ENCODE results near the gene RASGRF1.
A peak's percentile ranks its signal among the peaks of the same experiment; 100 is the strongest.

RASGRF1 gene

GRCh38 chr15:78990278-78990677 is 100.3 kb downstream of the RASGRF1 start:
- H3K36me3 Mint-ChIP-seq (ENCODE audit: low read depth), result no peaks in the 10 kb centered on the region
- no peak overlapping the region for H3K27ac Mint-ChIP-seq
- peaks cover 4% of the 10 kb centered on the region for H3K27me3 Mint-ChIP-seq (ENCODE audit: low read depth)
- H3K4me3 Mint-ChIP-seq, result no peak overlapping the region
- no peaks in the 10 kb centered on the region for H3K9me3 Mint-ChIP-seq
- TF ChIP-seq CTCF (IDR thresholded peaks at IDR 0.05; ENCODE audit: unreplicated experiment in 3 of 3), result no peak
- peaks cover 14% of the 10 kb centered on the region for H3K4me1 Mint-ChIP-seq

GRCh38 chr15:78989701-78990240 is 100.8 kb downstream of the RASGRF1 start:
- peaks cover 14% of the 10 kb centered on the region for H3K4me1 Mint-ChIP-seq
- peaks cover 4% of the 10 kb centered on the region for H3K27me3 Mint-ChIP-seq (ENCODE audit: low read depth)
- H3K4me3 Mint-ChIP-seq, result no peak overlapping the region
- no peaks in the 10 kb centered on the region for H3K9me3 Mint-ChIP-seq
- no peaks in the 10 kb centered on the region for H3K36me3 Mint-ChIP-seq (ENCODE audit: low read depth)
- TF ChIP-seq CTCF (IDR thresholded peaks at IDR 0.05; ENCODE audit: unreplicated experiment in 3 of 3), result no peak
- H3K27ac Mint-ChIP-seq, result peak overlapping the region in 2 of 3 experiments; percentile 6 to 60

GRCh38 chr15:78988361-78988911 is 102.1 kb downstream of the RASGRF1 start:
- Mint-ChIP-seq H3K27ac (peak overlapping the region; percentile 90 to 99 (median 94)), H3K9me3 (no peaks in the 10 kb centered on the region), H3K4me3 (no peak overlapping the region), H3K27me3 (ENCODE audit: low read depth) (peaks cover 4% of the 10 kb centered on the region), H3K36me3 (ENCODE audit: low read depth) (no peaks in the 10 kb centered on the region), H3K4me1 (peaks cover 14% of the 10 kb centered on the region)
- TF ChIP-seq CTCF (IDR thresholded peaks at IDR 0.05; ENCODE audit: unreplicated experiment in 3 of 3), result no peak

- H3K4me3 Mint-ChIP-seq, result no peak overlapping the region
- peaks cover 14% of the 10 kb centered on the region for H3K4me1 Mint-ChIP-seq
- no peaks in the 10 kb centered on the region for H3K9me3 Mint-ChIP-seq
- peak overlapping the region; percentile 90 to 99 (median 94) for H3K27ac Mint-ChIP-seq
- H3K36me3 Mint-ChIP-seq (ENCODE audit: low read depth), result no peaks in the 10 kb centered on the region
- H3K27me3 Mint-ChIP-seq (ENCODE audit: low read depth), result peaks cover 4% of the 10 kb centered on the region
- no peak for TF ChIP-seq CTCF (IDR thresholded peaks at IDR 0.05; ENCODE audit: unreplicated experiment in 3 of 3)
Measured at GRCh38 chr15:78987556-78988360, 102.8 kb downstream of the RASGRF1 start.

- Mint-ChIP-seq H3K4me1 (peaks cover 8% of the 10 kb centered on the region), H3K4me3 (no peak overlapping the region), H3K27ac (no peak overlapping the region), H3K9me3 (no peaks in the 10 kb centered on the region), H3K36me3 (ENCODE audit: low read depth) (no peaks in the 10 kb centered on the region), H3K27me3 (ENCODE audit: low read depth) (peaks cover 4% of the 10 kb centered on the region)
- no peak for TF ChIP-seq CTCF (IDR thresholded peaks at IDR 0.05; ENCODE audit: unreplicated experiment in 3 of 3)
Measured at GRCh38 chr15:78985859-78986475, 104.6 kb downstream of the RASGRF1 start.

Data from nephron (organoid).